B cell (primary cell): ENCODE data around the gene C1orf52. TPM values are rescaled to one million over a fixed set of nuclear protein-coding genes. Genes with fewer than 3 reads are reported as not detected.

Source experiments
- ATAC-seq: fragments of 200-7000 bp; cut with Tn5 transposase; one replicate; pipeline ENCODE4 v1.10.0; 2021; ENCODE audit warnings: low read depth, mild to moderate bottlenecking, moderate number of reproducible peaks, moderate library complexity
- CTCF ChIA-PET: fragments of 350-600 bp; sonication (Branson Sonifier 250); formaldehyde crosslinking; loops from one replicate; lab custom pipeline; 2021; ENCODE audit warnings: antibody characterized with exemption, inconsistent platforms; lab: Charles Lee
- POLR2A ChIA-PET: fragments of 350-600 bp; sonication (Branson Sonifier 250); formaldehyde crosslinking; loops from one replicate; lab custom pipeline; 2021; ENCODE audit warnings: antibody characterized with exemption; lab: Charles Lee
- DNase-seq: peaks from one replicate; pipeline ENCODE4 v3.0.0; 2013
- H2AFZ ChIP-seq: 2 replicates; pipeline ENCODE4 v1.6.1; 2012; ENCODE audit warnings: mild to moderate bottlenecking, low read depth, low read length; ENCODE audit not compliant: insufficient read depth, poor library complexity, severe bottlenecking
- H3K27ac ChIP-seq, 2 donors: 1 replicate in 1 of 2; 2 replicates in 1 of 2; pipeline ENCODE4 v1.5.1; 2012 to 2013; ENCODE audit warnings: low read length in 2 of 2, mild to moderate bottlenecking in 2 of 2, moderate library complexity in 1 of 2
- H3K27me3 ChIP-seq, 4 experiments: fragments of 200-600 bp in 1 of 4; sonication (generic) in 1 of 4; replicated peaks in 1 of 4; 1 replicate in 2 of 4; 2 replicates in 2 of 4; pipeline versions ENCODE4 v1.6.1 to v1.7.0; 2013 to 2016; ENCODE audit warnings: low read length in 3 of 4, mild to moderate bottlenecking in 2 of 4, mixed read lengths in 1 of 4, moderate library complexity in 1 of 4; ENCODE audit not compliant: insufficient read depth in 4 of 4, control insufficient read depth in 3 of 4; ENCODE audit errors: control extremely low read depth in 1 of 4
- H3K36me3 ChIP-seq, 2 experiments: replicated peaks in 1 of 2; 1 replicate in 1 of 2; 2 replicates in 1 of 2; pipeline versions ENCODE4 v1.6.1 to v1.7.1; 2013; ENCODE audit warnings: low read length in 1 of 2; ENCODE audit not compliant: insufficient read depth in 2 of 2, control insufficient read depth in 1 of 2; ENCODE audit errors: control extremely low read depth in 1 of 2, extremely low read depth in 1 of 2
- H3K4me1 ChIP-seq, 2 donors: fragments of 200-600 bp in 1 of 2; sonication (generic) in 1 of 2; 1 replicate in 1 of 2; 2 replicates in 1 of 2; pipeline versions ENCODE4 v1.5.1 to v1.6.1; 2013 to 2017; ENCODE audit warnings: low read length in 2 of 2; ENCODE audit not compliant: control insufficient read depth in 2 of 2, insufficient read depth in 2 of 2
- H3K4me2 ChIP-seq: replicated peaks from 2 replicates; pipeline ENCODE3; 2012; ENCODE audit warnings: mild to moderate bottlenecking, low read depth, low read length; ENCODE audit not compliant: poor library complexity, severe bottlenecking
- H3K4me3 ChIP-seq, 5 experiments: fragments of 200-600 bp in 1 of 5; sonication (generic) in 1 of 5; 1 replicate in 3 of 5; 2 replicates in 2 of 5; pipeline versions ENCODE4 v1.5.1 to v1.7.0; 2011 to 2016; ENCODE audit warnings: low read length in 4 of 5, mild to moderate bottlenecking in 4 of 5, low read depth in 2 of 5, control low read depth in 1 of 5, moderate library complexity in 1 of 5; ENCODE audit not compliant: insufficient read depth in 1 of 5; ENCODE audit errors: control extremely low read depth in 1 of 5, extremely low read depth in 1 of 5
- H3K79me2 ChIP-seq: fragments of 200-600 bp; sonication (generic); one replicate; pipeline ENCODE4 v1.6.0; 2016; ENCODE audit warnings: low read length; ENCODE audit not compliant: control insufficient read depth, insufficient read depth
- H3K9ac ChIP-seq: fragments of 200-600 bp; sonication (generic); 2 replicates; pipeline ENCODE4 v1.6.1; 2017; ENCODE audit warnings: mild to moderate bottlenecking, low read length, moderate library complexity
- H3K9me3 ChIP-seq, 3 donors: one replicate each; pipeline versions ENCODE4 v1.6.1 to v1.7.1; 2013; ENCODE audit warnings: low read length in 2 of 3; ENCODE audit not compliant: control insufficient read depth in 2 of 3, insufficient read depth in 1 of 3; ENCODE audit errors: control extremely low read depth in 1 of 3
- H4K20me1 ChIP-seq: 2 replicates; pipeline ENCODE4 v1.6.0; 2012; ENCODE audit warnings: mild to moderate bottlenecking, low read length; ENCODE audit not compliant: insufficient read depth, control insufficient read depth, poor library complexity, severe bottlenecking
- H3K27ac Mint-ChIP-seq: one replicate; pipeline ENCODE4 v1.8.0; 2021; ENCODE audit warnings: mixed read lengths
- H3K27me3 Mint-ChIP-seq: one replicate; pipeline ENCODE4 v1.8.0; 2021; ENCODE audit warnings: mixed read lengths
- H3K4me1 Mint-ChIP-seq: one replicate; pipeline ENCODE4 v1.8.0; 2021; ENCODE audit warnings: mixed read lengths
- H3K4me3 Mint-ChIP-seq: one replicate; pipeline ENCODE4 v1.8.0; 2021; ENCODE audit warnings: mixed read lengths
- H3K9me3 Mint-ChIP-seq: one replicate; pipeline ENCODE4 v1.8.0; 2022; ENCODE audit warnings: mixed read lengths; ENCODE audit not compliant: insufficient read depth
- CTCF ChIP-seq: fragments of 200-600 bp; IDR thresholded peaks from one replicate; pipeline ENCODE4 v1.8.0; 2022; ENCODE audit warnings: antibody characterized with exemption, mild to moderate bottlenecking
- EZH2 ChIP-seq: IDR thresholded peaks from 2 replicates; pipeline ENCODE4 v1.6.1; 2012; ENCODE audit warnings: borderline replicate concordance, low read depth, mild to moderate bottlenecking, moderate library complexity, low read length; ENCODE audit not compliant: insufficient read depth, poor library complexity, severe bottlenecking
- WGBS: methylation state at CpG from one replicate; pipeline ENCODE4 v1.1.5; 2013; ENCODE audit warnings: missing lambda C conversion rate; ENCODE audit not compliant: insufficient coverage; 5-methylcytosine and 5-hydroxymethylcytosine counted together
- intact Hi-C: fragments of 100-400 bp; cut with micrococcal nuclease; formaldehyde crosslinking; loops from one replicate; pipeline ENCODE4 v1.10.0; 2022
- polyA plus RNA-seq: library from polyadenylated mRNA; depleted of rRNA; stranded (reverse); fragments of >200 nt; gene quantifications from 2 replicates; pipeline ENCODE4 v1.2.3, GENCODE V29; 2012
- total RNA-seq, 2 donors: library from RNA; stranded (reverse); fragments of 120-200 nt in 1 of 2; gene quantifications; 1 replicate in 1 of 2; 2 replicates in 1 of 2; pipeline versions ENCODE4 v1.2.3 to v1.2.4, GENCODE V29; 2013 to 2022

The C1orf52 gene
- total and polyA plus RNA-seq, 2 donors (not counting 1 experiment from before 2014, with no cell fraction given), result 29.9 to 45.3 TPM

GRCh38 chr1:85289848-85290335 lies 30.4 kb upstream of the C1orf52 start:
- Mint-ChIP-seq H3K4me1 (peaks cover 21% of the 10 kb centered on the region), H3K27ac (peak overlapping the region; percentile 78), H3K4me3 (peak overlapping the region; percentile 21), H3K27me3 (no peaks in the 10 kb centered on the region), H3K9me3 (no peaks in the 10 kb centered on the region)
- ChIA-PET POLR2A (no interaction called here), CTCF (interaction anchor here (0.6 to 1.3 kb wide), 3 partner anchors 18 to 33 kb away, joined by 3 to 5 read pairs (median 5); no protein-coding TSS in a partner anchor)
- Histone ChIP-seq H3K9me3 (no peaks in the 10 kb centered on the region), H2AFZ (peak overlapping the region; percentile 55), H3K4me1 (peaks cover 25 to 49% of the 10 kb centered on the region in 2 donors), H3K4me2 (peak overlapping the region; percentile 50), H3K79me2 (peaks cover 6% of the 10 kb centered on the region), H3K27ac (peak overlapping the region; percentile 27 to 77), H3K27me3 (no peaks in the 10 kb centered on the region), H3K36me3 (no peaks in the 10 kb centered on the region), H3K4me3 (peak overlapping the region in 3 of 5 experiments; percentile 0 to 31 (median 15)), H3K9ac (peak overlapping the region; percentile 7), H4K20me1 (no peaks in the 10 kb centered on the region)
- intact Hi-C loops, result no loop called here
- no peak for TF ChIP-seq CTCF
- no peak for TF ChIP-seq EZH2
- ATAC-seq, result peak; percentile 43
- DNase-seq, result peak; percentile 49
- 60% methylated on average over 1 of the region's 4 CpGs for WGBS

GRCh38 chr1:85289207-85289847 lies 29.9 kb upstream of the C1orf52 start:
- H3K9ac ChIP-seq, result peak overlapping the region; percentile 7
- peaks cover 21% of the 10 kb centered on the region for H3K4me1 Mint-ChIP-seq
- H3K79me2 ChIP-seq, result peaks cover 10% of the 10 kb centered on the region
- no peak for TF ChIP-seq CTCF
- no peak for TF ChIP-seq EZH2
- no peaks in the 10 kb centered on the region for H4K20me1 ChIP-seq
- H3K27me3 ChIP-seq, result no peaks in the 10 kb centered on the region
- peaks cover 25 to 49% of the 10 kb centered on the region in 2 donors for H3K4me1 ChIP-seq
- no peak overlapping the region for H3K4me3 Mint-ChIP-seq
- WGBS, result 88% methylated on average over 7 of the region's 9 CpGs
- ATAC-seq (peak; percentile 14), DNase-seq (no peak)
- peak overlapping the region; percentile 55 for H2AFZ ChIP-seq
- H3K9me3 Mint-ChIP-seq, result no peaks in the 10 kb centered on the region
- H3K36me3 ChIP-seq, result peaks cover 0 to 4% of the 10 kb centered on the region in 2 experiments
- peak overlapping the region; percentile 50 for H3K4me2 ChIP-seq
- ChIA-PET POLR2A (no interaction called here), CTCF (interaction anchor here (0.6 kb wide), 2 partner anchors 31 to 33 kb away, joined by 3 to 5 read pairs; no protein-coding TSS in a partner anchor)
- H3K4me3 ChIP-seq, result peak overlapping the region in 1 of 5 experiments; percentile 31
- H3K27ac Mint-ChIP-seq, result peak overlapping the region; percentile 78
- H3K27ac ChIP-seq, result peak overlapping the region; percentile 27 to 77
- no peaks in the 10 kb centered on the region for H3K27me3 Mint-ChIP-seq
- H3K9me3 ChIP-seq, result no peaks in the 10 kb centered on the region
- intact Hi-C loops, result no loop called here
